Vagina (tissue), 2 donors: ENCODE data around the gene MACROD2. TPM values are rescaled to one million over a fixed set of nuclear protein-coding genes. Genes with fewer than 3 reads are reported as not detected.

Experiments used
- DNase-seq, 2 donors: peaks; one replicate each; pipeline ENCODE4 v3.0.0-alpha.2; 2017; ENCODE audit errors: extremely low spot score in 2 of 2
- H3K27ac ChIP-seq: fragments of 200-600 bp; sonication (generic); one replicate; pipeline ENCODE4 v1.5.1; 2019
- H3K27me3 ChIP-seq: fragments of 200-600 bp; sonication (generic); one replicate; pipeline ENCODE4 v1.5.1; 2019
- H3K36me3 ChIP-seq, 2 donors: fragments of 200-600 bp; sonication (generic); one replicate each; pipeline ENCODE4 v1.5.1; 2017 to 2019
- H3K4me1 ChIP-seq: fragments of 200-600 bp; sonication (generic); one replicate; pipeline ENCODE4 v1.5.1; 2019
- H3K4me3 ChIP-seq, 2 donors: fragments of 200-600 bp; sonication (generic); 1 replicate in 1 of 2; 2 replicates in 1 of 2; pipeline ENCODE4 v1.5.1; 2016 to 2019
- H3K9me3 ChIP-seq: fragments of 200-600 bp; sonication (generic); one replicate; pipeline ENCODE4 v1.5.1; 2019
- POLR2A ChIP-seq, 2 donors: fragments of 450-650 bp; IDR thresholded peaks; one replicate each; pipeline ENCODE4 v1.6.1; 2017; ENCODE audit warnings: antibody characterized with exemption in 2 of 2, mild to moderate bottlenecking in 2 of 2, moderate library complexity in 2 of 2
- POLR2AphosphoS5 ChIP-seq, 2 donors: sonication (generic); formaldehyde crosslinking; IDR thresholded peaks; one replicate each; pipeline ENCODE4 v1.9.0; 2017; ENCODE audit warnings: antibody characterized with exemption in 2 of 2, mild to moderate bottlenecking in 2 of 2, low read depth in 1 of 2; ENCODE audit not compliant: insufficient read depth in 1 of 2
- intact Hi-C: fragments of 100-400 bp; cut with DNase I; formaldehyde crosslinking; loops from one replicate; pipeline ENCODE4 v1.15.1; 2023
- total RNA-seq: library from RNA; depleted of rRNA; stranded (reverse); fragments of >200 nt; gene quantifications from one replicate; pipeline ENCODE4 v1.2.3, GENCODE V29; 2016
- TF ChIP-seq, protein P1 (sequence below), 3 experiments: fragments of 450-650 bp in 2 of 3; fragments of 200-600 bp in 1 of 3; sonication (generic) in 1 of 3; IDR thresholded peaks; one replicate each; pipeline ENCODE4 v1.5.1; 2017 to 2019; ENCODE audit warnings: antibody characterized with exemption in 3 of 3, mild to moderate bottlenecking in 2 of 3, moderate library complexity in 2 of 3

Gene MACROD2
- total RNA-seq, 1 donor from 2014 or later: 12.5 TPM

DNA sequence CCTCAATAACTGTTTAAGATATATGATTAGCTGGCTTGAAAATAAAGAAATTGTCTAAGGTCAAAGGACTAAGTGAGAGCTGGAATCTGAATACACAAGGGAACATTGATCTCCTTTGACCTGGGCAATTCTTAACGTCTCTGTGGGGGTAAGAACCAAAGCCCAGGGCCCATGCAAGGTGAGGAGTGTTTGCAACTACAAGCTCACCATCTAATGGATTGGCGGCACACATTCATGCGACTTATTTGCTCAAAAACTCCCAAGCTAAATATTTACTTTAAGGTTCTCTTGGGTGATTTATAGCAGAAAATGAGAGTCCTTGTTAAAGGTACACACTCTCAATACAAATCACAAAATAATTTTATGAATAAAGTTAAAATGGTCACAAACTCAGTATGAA lies 734.1 kb downstream of the MACROD2 start:
- Histone ChIP-seq H3K4me1 (no peaks in the 10 kb centered on the region), H3K36me3 (no peaks in the 10 kb centered on the region), H3K27me3 (no peaks in the 10 kb centered on the region), H3K4me3 (no peak overlapping the region), H3K27ac (no peak overlapping the region), H3K9me3 (no peaks in the 10 kb centered on the region)
- TF ChIP-seq POLR2A (IDR thresholded peaks at IDR 0.05) (no peak), POLR2AphosphoS5 (IDR thresholded peaks at IDR 0.05; ENCODE audit: insufficient read depth in 1 of 2, low read depth in 1 of 2) (no peak)
- TF ChIP-seq, protein P1, sequence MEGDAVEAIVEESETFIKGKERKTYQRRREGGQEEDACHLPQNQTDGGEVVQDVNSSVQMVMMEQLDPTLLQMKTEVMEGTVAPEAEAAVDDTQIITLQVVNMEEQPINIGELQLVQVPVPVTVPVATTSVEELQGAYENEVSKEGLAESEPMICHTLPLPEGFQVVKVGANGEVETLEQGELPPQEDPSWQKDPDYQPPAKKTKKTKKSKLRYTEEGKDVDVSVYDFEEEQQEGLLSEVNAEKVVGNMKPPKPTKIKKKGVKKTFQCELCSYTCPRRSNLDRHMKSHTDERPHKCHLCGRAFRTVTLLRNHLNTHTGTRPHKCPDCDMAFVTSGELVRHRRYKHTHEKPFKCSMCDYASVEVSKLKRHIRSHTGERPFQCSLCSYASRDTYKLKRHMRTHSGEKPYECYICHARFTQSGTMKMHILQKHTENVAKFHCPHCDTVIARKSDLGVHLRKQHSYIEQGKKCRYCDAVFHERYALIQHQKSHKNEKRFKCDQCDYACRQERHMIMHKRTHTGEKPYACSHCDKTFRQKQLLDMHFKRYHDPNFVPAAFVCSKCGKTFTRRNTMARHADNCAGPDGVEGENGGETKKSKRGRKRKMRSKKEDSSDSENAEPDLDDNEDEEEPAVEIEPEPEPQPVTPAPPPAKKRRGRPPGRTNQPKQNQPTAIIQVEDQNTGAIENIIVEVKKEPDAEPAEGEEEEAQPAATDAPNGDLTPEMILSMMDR (IDR thresholded peaks at IDR 0.05): no peak
- intact Hi-C loops: no loop called here
- no peak for DNase-seq

DNA sequence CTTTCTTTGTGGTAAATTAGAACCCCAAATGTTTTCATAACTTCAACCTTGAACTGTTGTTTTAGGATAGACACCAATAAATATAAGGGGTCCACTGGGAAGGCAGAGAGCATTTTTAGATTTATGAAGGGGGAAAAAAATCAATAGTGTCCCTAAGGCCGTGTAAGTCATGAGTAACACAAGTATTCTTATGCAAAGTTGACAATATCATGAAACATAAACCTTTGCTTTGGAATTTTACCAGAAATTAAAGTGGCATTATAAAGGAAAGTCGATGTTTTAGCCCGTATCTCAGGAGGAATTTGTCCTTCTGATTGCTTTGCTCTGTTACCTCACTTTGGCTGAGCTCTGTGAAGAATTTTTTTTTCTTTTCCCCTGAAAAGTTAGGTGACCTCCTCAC lies 737.0 kb downstream of the MACROD2 start:
- H3K27ac ChIP-seq: no peak overlapping the region
- intact Hi-C loops: no loop called here
- no peak for DNase-seq
- no peaks in the 10 kb centered on the region for H3K27me3 ChIP-seq
- H3K9me3 ChIP-seq: no peaks in the 10 kb centered on the region
- no peaks in the 10 kb centered on the region for H3K4me1 ChIP-seq
- TF ChIP-seq, protein P1 (IDR thresholded peaks at IDR 0.05): no peak
- no peak for TF ChIP-seq POLR2AphosphoS5 (IDR thresholded peaks at IDR 0.05; ENCODE audit: insufficient read depth in 1 of 2, low read depth in 1 of 2)
- H3K36me3 ChIP-seq: no peaks in the 10 kb centered on the region
- H3K4me3 ChIP-seq: no peak overlapping the region

DNA sequence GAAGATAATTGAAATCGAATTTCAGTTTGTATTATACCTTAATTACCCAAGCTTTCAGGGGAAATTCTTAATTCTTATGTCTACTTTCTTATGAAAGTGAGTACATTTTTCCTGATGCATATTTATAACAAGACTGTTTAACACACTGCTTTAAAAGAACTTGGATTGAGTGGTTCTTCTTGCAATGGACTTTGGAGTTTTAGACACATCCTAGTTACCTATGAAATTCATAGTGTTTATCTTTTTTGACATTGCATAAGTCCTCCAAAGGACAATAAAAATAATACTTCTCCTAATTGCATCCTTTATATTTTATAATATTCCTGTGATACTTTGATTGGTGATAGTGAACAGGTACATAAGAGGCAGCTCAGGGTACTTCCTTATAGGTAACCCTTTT lies 737.7 kb downstream of the MACROD2 start:
- TF ChIP-seq POLR2AphosphoS5 (IDR thresholded peaks at IDR 0.05; ENCODE audit: insufficient read depth in 1 of 2, low read depth in 1 of 2): no peak
- intact Hi-C loops: no loop called here
- no peak for DNase-seq
- Histone ChIP-seq H3K4me3 (no peak overlapping the region), H3K36me3 (no peaks in the 10 kb centered on the region), H3K27me3 (no peaks in the 10 kb centered on the region), H3K9me3 (no peaks in the 10 kb centered on the region), H3K27ac (no peak overlapping the region), H3K4me1 (no peaks in the 10 kb centered on the region)

DNA sequence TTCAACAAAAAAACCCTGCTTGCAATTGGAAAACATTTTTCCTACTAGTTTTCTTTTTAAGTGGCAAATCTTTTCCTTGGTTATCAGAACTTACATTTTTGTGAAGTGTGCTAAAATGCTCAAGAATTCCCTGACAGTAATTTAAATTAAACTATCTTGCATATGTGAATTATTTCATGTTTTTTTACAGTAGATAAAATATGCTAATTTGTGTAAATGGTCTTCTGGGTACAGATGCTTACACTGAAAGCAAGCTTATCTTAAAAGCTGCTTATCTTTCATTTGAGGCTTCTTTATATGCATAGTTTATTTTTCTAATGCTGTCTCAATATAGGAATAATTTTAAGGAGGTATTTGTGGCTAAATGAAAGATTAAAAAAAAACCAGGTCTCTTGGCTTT lies 745.1 kb downstream of the MACROD2 start:
- Histone ChIP-seq H3K9me3 (no peaks in the 10 kb centered on the region), H3K4me3 (no peak overlapping the region), H3K27me3 (no peaks in the 10 kb centered on the region), H3K36me3 (no peaks in the 10 kb centered on the region), H3K27ac (no peak overlapping the region), H3K4me1 (no peaks in the 10 kb centered on the region)
- intact Hi-C loops: no loop called here
- TF ChIP-seq POLR2AphosphoS5 (IDR thresholded peaks at IDR 0.05; ENCODE audit: insufficient read depth in 1 of 2, low read depth in 1 of 2) (no peak), POLR2A (IDR thresholded peaks at IDR 0.05) (no peak)
- TF ChIP-seq, protein P1 (IDR thresholded peaks at IDR 0.05): no peak
- DNase-seq: no peak

DNA sequence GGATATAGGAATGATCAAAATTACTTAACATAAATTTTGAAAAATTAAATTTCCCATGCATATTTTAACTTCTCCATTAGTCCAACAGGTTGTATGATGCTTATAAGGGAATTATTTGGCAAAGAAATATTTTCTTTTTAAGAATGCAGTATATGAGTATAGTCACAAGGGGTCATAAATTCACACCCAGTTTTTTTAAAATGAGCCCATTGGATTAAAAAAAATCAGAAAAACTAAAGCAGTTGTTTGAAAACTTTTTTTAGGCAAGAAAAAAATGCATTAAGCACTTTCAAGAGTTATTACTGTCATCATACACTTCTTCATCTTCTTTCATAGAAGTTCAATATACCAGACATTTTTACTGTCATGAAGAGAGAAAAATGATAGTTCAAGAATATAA lies 746.3 kb downstream of the MACROD2 start:
- Histone ChIP-seq H3K36me3 (no peaks in the 10 kb centered on the region), H3K9me3 (no peaks in the 10 kb centered on the region), H3K4me3 (no peak overlapping the region), H3K27me3 (no peaks in the 10 kb centered on the region), H3K4me1 (no peaks in the 10 kb centered on the region), H3K27ac (no peak overlapping the region)
- TF ChIP-seq, protein P1 (IDR thresholded peaks at IDR 0.05): no peak
- TF ChIP-seq POLR2AphosphoS5 (IDR thresholded peaks at IDR 0.05; ENCODE audit: insufficient read depth in 1 of 2, low read depth in 1 of 2) (no peak), POLR2A (IDR thresholded peaks at IDR 0.05) (no peak)
- DNase-seq: no peak
- intact Hi-C loops: no loop called here

DNA sequence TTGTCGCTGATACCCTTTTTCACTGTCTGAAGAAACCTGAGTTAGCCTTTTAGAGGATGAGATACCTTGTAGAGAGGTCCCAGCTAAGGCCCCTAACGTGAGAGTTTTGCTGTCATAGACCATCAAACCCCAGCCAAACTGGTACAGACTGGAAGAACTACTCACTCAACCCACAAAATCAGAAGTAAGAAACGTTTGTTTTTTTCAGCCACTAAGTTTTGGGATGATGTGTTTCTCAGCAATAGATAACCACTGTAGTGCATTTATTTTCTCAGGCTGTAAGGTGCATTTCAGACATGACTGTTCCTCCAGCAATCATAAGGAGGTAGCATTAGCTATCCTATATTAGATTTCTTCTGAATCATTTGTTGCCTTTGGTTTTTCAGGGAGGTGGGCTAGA lies 749.4 kb downstream of the MACROD2 start:
- no peak overlapping the region for H3K27ac ChIP-seq
- H3K9me3 ChIP-seq: no peaks in the 10 kb centered on the region
- intact Hi-C loops: no loop called here
- no peak overlapping the region for H3K4me3 ChIP-seq
- TF ChIP-seq POLR2AphosphoS5 (IDR thresholded peaks at IDR 0.05; ENCODE audit: insufficient read depth in 1 of 2, low read depth in 1 of 2): no peak
- TF ChIP-seq POLR2A (IDR thresholded peaks at IDR 0.05): no peak
- TF ChIP-seq, protein P1 (IDR thresholded peaks at IDR 0.05): no peak
- no peaks in the 10 kb centered on the region for H3K27me3 ChIP-seq
- no peak for DNase-seq
- H3K4me1 ChIP-seq: no peaks in the 10 kb centered on the region
- no peaks in the 10 kb centered on the region for H3K36me3 ChIP-seq
